ENCODE data around the gene TMEM178B. TPM values are rescaled to one million over a fixed set of nuclear protein-coding genes. Genes with fewer than 3 reads are reported as not detected.

Gene TMEM178B
- total and polyA plus RNA-seq, 2 experiments from 2014 or later = 0.24 to 0.30 TPM

DNA sequence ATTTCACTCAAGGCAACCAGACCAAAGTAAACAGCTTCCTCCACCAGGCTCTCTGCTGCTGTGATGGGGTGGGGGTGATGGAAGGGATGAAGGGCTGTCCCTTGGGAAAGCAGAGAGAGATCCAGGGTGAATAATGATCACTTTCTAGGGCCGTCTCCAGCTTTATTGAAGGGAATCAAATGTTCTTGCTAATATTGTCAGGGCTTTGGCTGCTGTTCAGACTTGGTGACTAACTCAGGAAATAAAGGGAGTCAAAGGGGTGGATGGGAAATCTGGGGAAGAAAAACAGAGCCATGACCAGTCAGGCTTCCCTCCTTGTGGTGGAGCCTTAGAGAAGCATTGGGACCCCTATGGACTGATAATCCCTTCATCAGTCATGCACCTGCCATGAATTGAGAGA is 281.2 kb downstream of the TMEM178B start:
- TF ChIP-seq EZH2phosphoT487 (IDR thresholded peaks at IDR 0.05; ENCODE audit: low read depth, severe bottlenecking, unreplicated experiment) (no peak), EZH2 (IDR thresholded peaks at IDR 0.05; ENCODE audit: borderline replicate concordance) (no peak), CTCF (IDR thresholded peaks at IDR 0.05; ENCODE audit: poor library complexity) (no peak)
- no peak overlapping the region for H3K4me2 ChIP-seq
- H2AFZ ChIP-seq = no peak overlapping the region
- no peaks in the 10 kb centered on the region for H4K20me1 ChIP-seq (ENCODE audit: insufficient read depth, poor library complexity, severe bottlenecking)
- no peaks in the 10 kb centered on the region for H3K4me1 ChIP-seq (ENCODE audit: insufficient read depth)
- no peaks in the 10 kb centered on the region for H3K36me3 ChIP-seq (replicated peaks; ENCODE audit: insufficient read depth, low read depth)
- no peaks in the 10 kb centered on the region for H3K9me2 ChIP-seq (replicated peaks; ENCODE audit: insufficient read depth)
- H3K27ac ChIP-seq = no peak overlapping the region
- H3K27me3 ChIP-seq = no peaks in the 10 kb centered on the region
- no peak for DNase-seq (ENCODE audit: low spot score)
- H3K4me3 ChIP-seq = no peak overlapping the region
- 78% methylated on average over 1 of the region's 1 CpG for WGBS (ENCODE audit: low lambda C conversion rate, missing lambda C conversion rate)
- no peaks in the 10 kb centered on the region for H3K79me2 ChIP-seq
- no peaks in the 10 kb centered on the region for H3K9me3 ChIP-seq (ENCODE audit: low read depth)

GRCh38 chr7:141356161-141356560 is 282.3 kb downstream of the TMEM178B start:
- Histone ChIP-seq H3K4me1 (ENCODE audit: insufficient read depth) (no peaks in the 10 kb centered on the region), H2AFZ (no peak overlapping the region), H3K27ac (no peak overlapping the region), H3K36me3 (replicated peaks; ENCODE audit: insufficient read depth, low read depth) (no peaks in the 10 kb centered on the region), H4K20me1 (ENCODE audit: insufficient read depth, poor library complexity, severe bottlenecking) (no peaks in the 10 kb centered on the region), H3K27me3 (no peaks in the 10 kb centered on the region), H3K4me3 (no peak overlapping the region), H3K79me2 (no peaks in the 10 kb centered on the region), H3K9me3 (ENCODE audit: low read depth) (no peaks in the 10 kb centered on the region), H3K9me2 (replicated peaks; ENCODE audit: insufficient read depth) (no peaks in the 10 kb centered on the region), H3K4me2 (no peak overlapping the region)
- WGBS (ENCODE audit: low lambda C conversion rate, missing lambda C conversion rate) = 78% methylated on average over 3 of the region's 3 CpGs
- TF ChIP-seq EZH2 (IDR thresholded peaks at IDR 0.05; ENCODE audit: borderline replicate concordance) (no peak), EZH2phosphoT487 (IDR thresholded peaks at IDR 0.05; ENCODE audit: low read depth, severe bottlenecking, unreplicated experiment) (no peak)
- no peak for DNase-seq (ENCODE audit: low spot score)

DNA sequence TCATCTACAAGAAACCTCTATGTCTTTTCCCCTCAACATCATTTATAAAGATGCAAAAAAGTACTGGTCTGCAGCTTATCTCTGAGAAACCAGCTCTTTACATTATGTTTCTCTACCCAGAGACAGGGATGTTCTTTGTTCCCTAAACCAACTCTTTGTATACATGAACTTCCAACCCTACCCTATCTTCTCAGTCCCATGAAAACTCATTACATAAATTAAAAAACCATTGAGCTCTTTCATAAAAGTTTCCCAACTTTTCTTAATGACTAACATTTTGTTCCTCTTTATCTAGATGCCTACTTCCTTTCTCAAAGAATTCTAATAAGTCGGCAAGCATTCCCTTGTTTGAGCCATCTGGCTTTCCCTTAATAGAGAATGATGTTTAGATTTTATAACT is 284.5 kb downstream of the TMEM178B start:
- H3K27me3 ChIP-seq = no peaks in the 10 kb centered on the region
- H3K9me2 ChIP-seq (replicated peaks; ENCODE audit: insufficient read depth) = no peaks in the 10 kb centered on the region
- H3K4me3 ChIP-seq = no peak overlapping the region
- no peak for DNase-seq (ENCODE audit: low spot score)
- no peaks in the 10 kb centered on the region for H3K36me3 ChIP-seq (replicated peaks; ENCODE audit: insufficient read depth, low read depth)
- TF ChIP-seq CTCF (IDR thresholded peaks at IDR 0.05; ENCODE audit: poor library complexity) = no peak
- no peak for TF ChIP-seq EZH2phosphoT487 (IDR thresholded peaks at IDR 0.05; ENCODE audit: low read depth, severe bottlenecking, unreplicated experiment)
- TF ChIP-seq EZH2 (IDR thresholded peaks at IDR 0.05; ENCODE audit: borderline replicate concordance) = no peak
- no peak overlapping the region for H3K27ac ChIP-seq
- H3K4me2 ChIP-seq = no peak overlapping the region
- no peaks in the 10 kb centered on the region for H3K9me3 ChIP-seq (ENCODE audit: low read depth)
- no peaks in the 10 kb centered on the region for H4K20me1 ChIP-seq (ENCODE audit: insufficient read depth, poor library complexity, severe bottlenecking)
- 98% methylated on average over 1 of the region's 1 CpG for WGBS (ENCODE audit: low lambda C conversion rate, missing lambda C conversion rate)
- no peaks in the 10 kb centered on the region for H3K4me1 ChIP-seq (ENCODE audit: insufficient read depth)
- H2AFZ ChIP-seq = no peak overlapping the region
- no peaks in the 10 kb centered on the region for H3K79me2 ChIP-seq

DNA sequence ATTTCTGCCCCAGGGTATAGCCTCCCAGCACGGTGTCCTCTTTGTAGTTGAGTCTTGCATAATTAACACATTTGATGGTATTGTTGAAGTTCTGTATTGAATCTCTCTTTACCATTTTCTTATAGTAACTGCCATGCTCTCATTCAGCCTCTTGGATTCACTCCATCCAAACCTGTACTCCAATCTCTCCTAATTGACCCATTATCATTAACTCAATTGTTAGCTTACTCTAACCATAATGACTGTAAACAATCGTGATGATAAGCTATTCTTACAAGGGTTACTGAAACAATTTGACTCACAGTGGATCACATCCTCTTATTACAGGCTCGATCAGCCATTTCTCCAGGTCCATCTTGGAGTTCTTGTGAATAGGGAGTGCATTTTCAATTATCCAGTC is 285.4 kb downstream of the TMEM178B start:
- Histone ChIP-seq H3K27me3 (no peaks in the 10 kb centered on the region), H3K36me3 (replicated peaks; ENCODE audit: insufficient read depth, low read depth) (no peaks in the 10 kb centered on the region), H3K9me3 (ENCODE audit: low read depth) (no peaks in the 10 kb centered on the region), H3K27ac (no peak overlapping the region), H3K4me2 (no peak overlapping the region), H3K4me1 (ENCODE audit: insufficient read depth) (no peaks in the 10 kb centered on the region), H2AFZ (no peak overlapping the region), H4K20me1 (ENCODE audit: insufficient read depth, poor library complexity, severe bottlenecking) (no peaks in the 10 kb centered on the region), H3K79me2 (no peaks in the 10 kb centered on the region), H3K9me2 (replicated peaks; ENCODE audit: insufficient read depth) (no peaks in the 10 kb centered on the region), H3K4me3 (no peak overlapping the region)
- WGBS (ENCODE audit: low lambda C conversion rate, missing lambda C conversion rate) = 43% methylated on average over 3 of the region's 3 CpGs
- no peak for TF ChIP-seq EZH2 (IDR thresholded peaks at IDR 0.05; ENCODE audit: borderline replicate concordance)
- no peak for TF ChIP-seq EZH2phosphoT487 (IDR thresholded peaks at IDR 0.05; ENCODE audit: low read depth, severe bottlenecking, unreplicated experiment)
- TF ChIP-seq CTCF (IDR thresholded peaks at IDR 0.05; ENCODE audit: poor library complexity) = no peak
- DNase-seq (ENCODE audit: low spot score) = no peak
